A204.1 (cell line): ENCODE results near the gene ABCG1.

Experiments used
- FAIRE-seq: peaks from 2 replicates; lab custom pipeline; 2012; peaks lifted over from hg19 to GRCh38; lab: Jason Lieb, UNC

Gene ABCG1

DNA sequence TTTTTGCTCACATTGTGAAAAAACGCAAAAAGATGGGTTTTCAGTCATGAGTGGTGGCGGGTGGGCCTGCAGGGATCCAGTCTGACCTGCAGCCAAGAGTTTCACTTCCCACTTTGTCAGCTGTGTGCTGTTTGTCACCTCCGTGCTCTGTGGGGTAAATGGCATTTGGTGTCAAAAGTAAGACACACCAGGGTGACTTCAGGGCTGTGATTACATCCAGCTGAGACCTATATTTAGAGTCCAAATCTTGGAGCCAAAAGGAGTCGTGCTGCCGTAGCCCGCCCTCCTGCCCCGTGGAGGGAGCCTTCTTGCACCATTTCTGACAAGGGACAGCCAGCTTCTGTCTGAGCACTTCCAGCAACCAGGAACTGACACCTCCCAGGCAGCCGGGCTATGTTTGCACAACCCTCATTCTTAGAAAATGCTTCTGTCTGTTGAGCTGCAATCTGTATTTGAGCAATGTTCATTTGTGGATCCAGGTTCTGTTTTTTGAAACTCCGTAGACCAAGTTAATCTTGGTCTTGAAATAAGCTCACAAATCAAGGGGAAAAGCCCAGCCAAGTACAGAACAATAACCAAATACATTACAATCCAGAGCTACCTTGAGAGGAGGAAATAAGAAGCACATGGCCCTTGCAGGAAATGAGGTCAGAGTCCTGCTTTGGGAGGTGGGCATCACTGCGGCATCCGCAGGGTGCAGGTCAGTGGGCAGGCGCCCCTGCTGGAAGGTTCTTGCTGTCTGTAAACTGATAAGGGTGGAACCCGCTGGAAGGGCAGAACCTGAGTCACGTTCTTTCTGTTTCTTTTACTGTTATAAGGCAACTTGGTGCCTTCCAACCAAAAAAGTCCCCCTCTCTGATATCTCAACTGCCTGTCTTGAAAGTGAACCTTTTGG is 14.4 kb downstream of the ABCG1 start:
- no peak for FAIRE-seq

DNA sequence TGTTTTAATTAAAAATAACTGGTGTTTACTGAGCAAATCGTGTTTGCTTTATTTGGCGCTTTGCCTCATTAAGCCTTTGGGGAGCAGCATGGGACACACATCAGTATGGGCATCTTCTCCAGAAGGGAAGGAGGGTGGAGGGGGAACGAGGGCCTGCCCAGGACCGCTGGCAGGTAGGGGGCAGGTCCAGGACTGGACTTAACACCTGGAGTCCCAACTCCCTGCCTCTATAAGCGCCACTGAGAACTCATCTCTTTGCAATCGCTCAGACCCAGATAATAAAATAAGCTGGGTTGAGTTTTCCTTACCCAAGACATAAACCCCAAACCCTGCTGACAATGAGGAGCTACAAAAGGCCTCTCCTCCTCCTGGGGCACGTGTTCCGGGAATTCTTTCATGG is 15.1 kb downstream of the ABCG1 start:
- FAIRE-seq = no peak

GRCh38 chr21:42234464-42235241 is 15.7 kb downstream of the ABCG1 start:
- FAIRE-seq = no peak

DNA sequence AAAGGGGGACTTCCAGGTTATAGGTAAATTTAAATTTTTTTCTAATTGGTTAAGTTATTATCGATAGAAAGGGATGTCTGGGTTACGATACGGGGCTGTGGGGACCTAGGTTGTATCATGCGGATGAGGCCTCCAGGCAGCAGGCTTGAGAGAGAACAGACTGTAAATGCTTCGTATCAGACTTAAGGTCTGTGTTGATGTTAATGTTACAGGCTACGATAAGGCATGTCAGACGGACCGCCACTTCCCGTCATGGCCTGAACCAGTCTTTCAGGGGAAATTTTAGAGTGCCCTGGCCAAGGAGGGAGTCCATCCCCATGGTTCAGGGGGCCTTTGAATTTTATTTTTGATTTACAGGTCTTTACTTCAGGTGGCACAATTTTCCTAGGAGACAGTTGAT is 16.7 kb downstream of the ABCG1 start:
- no peak for FAIRE-seq

DNA sequence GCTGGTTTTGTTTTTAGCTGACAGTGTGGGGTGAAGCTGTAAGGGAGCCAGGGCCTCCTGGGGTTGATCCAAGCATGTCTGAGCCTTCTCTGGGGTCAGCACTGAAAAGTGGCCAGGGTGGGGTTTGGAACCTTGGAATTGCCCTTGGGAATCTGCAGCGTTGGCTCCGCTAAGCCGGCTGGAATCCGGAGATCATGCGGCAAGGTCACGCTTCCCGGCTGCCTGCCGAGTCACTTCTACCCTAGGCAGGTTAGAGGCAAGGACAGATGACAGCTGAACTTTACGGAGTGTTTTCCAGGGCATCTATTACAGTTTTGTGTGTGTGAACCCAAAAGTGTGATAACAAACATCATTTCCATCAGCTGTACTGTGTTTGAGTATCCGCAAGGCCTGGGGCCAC is 17.1 kb downstream of the ABCG1 start:
- no peak for FAIRE-seq

DNA sequence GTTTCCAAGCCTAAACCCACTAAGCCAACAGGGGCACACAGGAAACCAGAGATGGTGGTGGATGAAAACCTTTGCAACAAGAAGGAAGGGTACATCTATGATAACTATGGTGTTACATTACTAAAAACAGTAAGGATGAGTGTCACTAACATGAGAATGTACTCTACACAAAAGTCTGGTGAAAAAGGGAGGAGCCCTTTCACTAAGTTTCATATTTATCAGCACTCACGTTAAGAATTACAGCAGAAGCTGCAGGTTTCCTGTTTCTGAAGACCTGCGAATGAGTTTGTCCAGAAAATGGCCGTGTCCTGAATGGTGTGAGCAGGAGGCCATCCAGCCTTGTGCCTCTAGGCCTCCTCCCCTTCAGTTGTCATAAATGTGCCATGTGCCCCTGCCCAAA is 17.8 kb downstream of the ABCG1 start:
- FAIRE-seq = no peak

DNA sequence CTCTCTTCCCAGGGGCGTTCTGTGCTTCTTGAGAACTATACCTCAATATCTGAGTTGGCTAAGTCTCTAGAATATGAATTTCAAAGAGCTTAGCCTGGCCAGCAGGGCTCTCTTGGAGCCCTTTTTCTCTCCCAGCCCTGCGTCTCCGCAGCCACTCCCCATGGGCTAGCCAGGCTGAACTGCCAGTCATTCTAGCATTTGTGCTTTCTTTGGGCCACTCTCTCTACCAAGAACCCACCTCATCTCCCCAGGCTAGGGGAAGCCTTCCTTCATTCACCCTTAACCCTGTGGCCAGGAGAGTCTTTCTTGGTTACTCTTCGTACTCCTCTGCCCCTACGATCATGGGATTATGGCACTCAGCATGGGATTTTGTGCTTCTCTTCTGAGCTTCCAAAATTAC is 18.2 kb downstream of the ABCG1 start:
- no peak for FAIRE-seq

DNA sequence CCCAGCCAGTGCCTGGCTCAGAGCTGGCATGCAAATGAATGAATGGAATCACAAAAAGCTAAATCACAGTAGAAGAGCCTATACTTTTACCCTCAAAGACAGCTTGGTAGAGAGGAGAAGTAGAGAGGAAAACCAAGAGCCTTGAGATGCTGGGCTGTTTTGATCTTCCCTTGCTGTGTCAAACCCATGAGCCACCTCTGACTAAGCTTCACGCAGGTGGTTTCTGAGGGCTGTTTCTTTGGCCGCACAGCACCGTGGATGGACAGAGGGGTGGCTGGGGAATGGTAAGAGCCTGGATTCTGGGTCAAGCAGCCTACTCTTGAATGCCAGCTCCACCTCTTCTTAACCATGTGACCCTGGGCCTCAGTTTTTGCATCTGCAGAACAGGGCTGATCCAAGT is 18.6 kb downstream of the ABCG1 start:
- no peak for FAIRE-seq

GRCh38 chr21:42238185-42238934 is 19.4 kb downstream of the ABCG1 start:
- no peak for FAIRE-seq

GRCh38 chr21:42239556-42239955 is 20.6 kb downstream of the ABCG1 start:
- FAIRE-seq = no peak

GRCh38 chr21:42239973-42240372 is 21.0 kb downstream of the ABCG1 start:
- no peak for FAIRE-seq

DNA sequence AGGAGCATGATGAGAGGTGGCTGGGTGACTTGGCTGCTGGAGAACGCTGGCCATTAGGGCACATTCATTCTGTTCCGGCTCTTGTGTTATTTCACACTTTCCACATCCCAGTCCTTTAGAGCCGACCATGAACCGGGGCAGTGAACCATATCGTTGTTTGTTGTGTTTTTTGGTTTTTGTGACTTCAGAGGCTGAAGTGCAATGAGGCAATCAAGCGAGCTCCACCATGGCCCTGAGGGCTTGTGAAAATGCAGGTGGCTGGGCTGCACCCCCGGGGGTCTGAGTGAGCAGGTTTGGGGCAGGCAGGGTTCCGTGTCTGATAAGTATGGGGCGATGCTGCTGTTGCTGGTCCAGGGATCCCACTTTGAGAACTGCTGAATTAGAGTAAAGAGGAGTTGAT is 23.7 kb downstream of the ABCG1 start:
- no peak for FAIRE-seq

DNA sequence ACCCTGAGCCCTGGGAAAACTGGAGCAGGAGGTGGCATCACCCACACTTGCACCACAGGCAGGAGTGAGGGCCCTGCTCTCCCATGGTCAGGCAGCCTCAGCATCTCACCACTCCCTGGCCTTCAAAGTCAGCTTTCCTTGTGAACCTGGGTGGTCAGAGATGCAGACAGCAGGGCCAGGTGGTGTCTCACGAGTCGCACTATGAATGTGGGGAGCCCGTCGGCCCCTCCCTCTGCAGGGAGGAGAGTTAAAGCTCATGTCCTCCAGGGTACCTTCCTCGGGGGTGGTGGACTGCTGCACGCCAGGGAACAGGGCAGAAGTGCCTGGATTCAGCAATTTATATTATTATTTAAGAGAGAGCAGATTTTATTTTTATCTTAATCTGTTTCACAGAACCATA is 24.1 kb downstream of the ABCG1 start:
- FAIRE-seq = no peak

DNA sequence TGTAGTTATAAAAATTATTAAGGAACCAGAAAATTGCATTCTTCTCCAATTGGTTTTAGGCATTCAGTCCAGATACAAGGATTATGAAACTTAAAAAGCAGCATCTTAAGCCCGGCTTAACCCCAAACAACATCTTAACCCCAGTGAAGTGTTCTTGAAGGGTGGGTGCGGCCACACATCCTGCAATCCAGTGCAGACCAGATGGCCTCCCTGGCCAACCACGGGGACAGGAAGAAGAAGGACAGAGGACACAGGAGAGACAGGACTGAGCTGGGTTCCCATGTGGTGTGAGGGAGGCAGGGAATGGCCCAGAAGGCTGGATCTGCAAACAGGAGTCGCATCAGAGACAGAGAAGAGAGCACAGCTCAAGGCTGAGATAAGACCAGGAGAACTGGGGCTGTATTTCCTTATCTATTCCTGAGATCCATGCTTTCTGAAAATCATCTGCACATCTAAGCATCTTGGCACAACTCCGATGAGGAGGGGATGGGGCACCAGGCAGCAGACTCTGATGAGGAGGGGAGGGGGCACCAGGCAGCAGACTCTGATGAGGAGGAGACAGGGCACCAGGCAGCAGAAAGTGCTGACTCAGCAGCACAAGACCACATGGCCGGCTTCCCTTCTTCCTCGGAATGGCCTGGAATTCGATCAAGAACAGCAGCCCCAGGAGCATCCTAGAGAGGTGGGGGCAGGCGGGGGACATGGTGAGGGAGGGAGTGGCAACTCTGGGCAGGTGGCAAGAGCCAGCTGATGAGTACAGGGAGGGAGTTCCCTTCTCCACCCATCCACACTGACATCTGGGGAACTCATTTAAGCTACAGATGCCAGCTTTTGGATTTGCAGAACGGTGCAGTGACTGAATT is 26.6 kb downstream of the ABCG1 start:
- FAIRE-seq = no peak

- FAIRE-seq = no peak
These were observed 28.8 kb downstream of the ABCG1 start for GRCh38 chr21:42247716-42248115.

DNA sequence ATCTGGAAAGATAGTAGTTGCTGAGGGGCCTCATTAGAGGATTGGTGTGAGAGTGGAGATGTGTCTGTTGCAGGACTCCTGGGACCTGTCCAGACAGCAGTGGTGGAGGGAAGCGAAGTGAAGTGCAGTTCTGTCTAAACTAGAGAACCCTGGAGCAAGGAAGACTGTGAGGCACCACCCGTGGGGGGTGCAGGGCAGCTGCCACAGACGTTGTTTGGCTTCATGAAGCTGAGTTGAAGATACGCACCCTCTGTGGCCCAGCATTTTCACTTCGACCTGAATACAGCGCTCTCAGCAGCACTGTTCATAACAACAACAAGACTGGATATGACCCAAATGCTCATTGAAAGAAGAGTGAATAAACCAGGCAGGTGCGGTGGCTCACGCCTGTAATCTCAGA is 29.3 kb downstream of the ABCG1 start:
- FAIRE-seq = no peak

DNA sequence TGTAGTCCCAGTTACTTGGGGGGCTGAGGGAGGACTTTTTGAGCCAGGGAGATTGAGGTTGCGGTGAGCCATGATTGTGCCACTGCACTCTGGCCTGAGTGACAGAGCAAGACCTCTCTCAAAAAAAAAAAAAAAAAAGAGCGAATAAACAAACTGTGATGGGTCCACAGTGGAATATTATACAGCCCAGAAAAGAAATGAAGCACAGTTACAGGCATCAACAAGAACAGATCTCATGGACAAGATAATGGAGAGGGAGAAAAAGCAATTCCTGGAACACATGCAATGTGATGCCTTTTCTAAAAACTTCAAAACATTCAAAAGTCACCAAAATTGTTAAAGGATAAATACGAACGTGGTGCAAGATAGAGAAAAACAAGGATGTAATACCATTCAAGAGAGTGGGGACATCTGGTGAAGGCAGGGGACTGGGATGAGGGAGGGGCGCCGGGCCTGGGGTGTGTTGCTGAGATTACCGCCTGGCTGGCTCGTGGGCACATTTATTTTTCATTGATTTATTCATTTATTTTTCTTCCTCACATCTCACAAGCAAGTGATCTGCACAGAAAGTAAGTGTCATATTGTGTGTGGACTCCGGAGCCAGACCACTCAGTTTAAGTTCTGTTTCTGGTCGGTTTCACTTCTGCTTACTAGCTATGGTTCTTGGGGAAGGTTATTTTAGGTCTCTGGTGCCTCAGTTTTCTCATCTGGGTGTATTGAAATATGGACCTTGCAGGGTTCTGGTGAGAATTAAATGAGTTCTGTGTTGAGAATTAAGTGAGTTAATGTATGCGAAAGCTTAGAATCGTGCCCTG is 30.1 kb downstream of the ABCG1 start:
- no peak for FAIRE-seq

GRCh38 chr21:42250422-42251403 is 31.8 kb downstream of the ABCG1 start:
- no peak for FAIRE-seq

- FAIRE-seq = no peak
These were observed 32.8 kb downstream of the ABCG1 start for GRCh38 chr21:42251654-42252324.
